Activated B cell treated with CpG ODN at 0.5 μM for 24 hours (primary cell): ENCODE data around the gene ZMYND15. TPM values are rescaled to one million over a fixed set of nuclear protein-coding genes. Genes with fewer than 3 reads are reported as not detected.
A peak's percentile ranks its signal among the peaks of the same experiment; 100 is the strongest.

Experiments used
- ATAC-seq: fragments of 200-7000 bp; cut with Tn5 transposase; one replicate; pipeline ENCODE4 v1.10.0; 2021; ENCODE audit warnings: low read depth, mild to moderate bottlenecking, moderate library complexity
- CTCF ChIA-PET: fragments of 350-600 bp; sonication (Branson Sonifier 250); formaldehyde crosslinking; loops from one replicate; lab custom pipeline; 2021; ENCODE audit warnings: antibody characterized with exemption; lab: Charles Lee
- POLR2A ChIA-PET: fragments of 350-600 bp; sonication (Branson Sonifier 250); formaldehyde crosslinking; loops from one replicate; lab custom pipeline; 2021; ENCODE audit warnings: antibody characterized with exemption; lab: Charles Lee
- DNase-seq: peaks from one replicate; pipeline ENCODE4 v3.0.0; 2022
- H3K27ac Mint-ChIP-seq: one replicate; pipeline ENCODE4 v1.8.0; 2020; ENCODE audit warnings: mixed read lengths
- H3K27me3 Mint-ChIP-seq: one replicate; pipeline ENCODE4 v1.8.0; 2021; ENCODE audit warnings: mixed read lengths
- H3K36me3 Mint-ChIP-seq: one replicate; pipeline ENCODE4 v1.8.0; 2021; ENCODE audit warnings: low read depth, mixed read lengths
- H3K4me1 Mint-ChIP-seq: one replicate; pipeline ENCODE4 v1.8.0; 2021; ENCODE audit warnings: mixed read lengths
- H3K4me3 Mint-ChIP-seq: one replicate; pipeline ENCODE4 v1.8.0; 2020; ENCODE audit warnings: mild to moderate bottlenecking, mixed read lengths
- H3K9me3 Mint-ChIP-seq: one replicate; pipeline ENCODE4 v1.8.0; 2020; ENCODE audit warnings: mixed read lengths
- CTCF ChIP-seq: fragments of 200-600 bp; IDR thresholded peaks from one replicate; pipeline ENCODE4 v1.8.0; 2022; ENCODE audit warnings: antibody characterized with exemption, mild to moderate bottlenecking
- intact Hi-C: fragments of 100-400 bp; cut with micrococcal nuclease; formaldehyde crosslinking; loops from one replicate; pipeline ENCODE4 v1.15.1; 2024
- total RNA-seq: library from RNA; stranded (reverse); gene quantifications from 2 replicates; pipeline ENCODE4 v1.2.3, GENCODE V29; 2022

The ZMYND15 gene
- total RNA-seq, 1 donor from 2014 or later: 0.31 TPM

- peaks cover 11% of the 10 kb centered on the region for H3K27me3 Mint-ChIP-seq
- peaks cover 18% of the 10 kb centered on the region for H3K4me1 Mint-ChIP-seq
- no peaks in the 10 kb centered on the region for H3K36me3 Mint-ChIP-seq
- DNase-seq (no peak), ATAC-seq (no peak)
- ChIA-PET POLR2A (no interaction called here), CTCF (no interaction called here)
- no peak overlapping the region for H3K27ac Mint-ChIP-seq
- no peak overlapping the region for H3K4me3 Mint-ChIP-seq
- TF ChIP-seq CTCF: no peak
- intact Hi-C loops: no loop called here
- no peaks in the 10 kb centered on the region for H3K9me3 Mint-ChIP-seq
Observed at GRCh38 chr17:4742629-4743028, 3.0 kb downstream of the ZMYND15 start.

- no peaks in the 10 kb centered on the region for H3K9me3 Mint-ChIP-seq
- peaks cover 11% of the 10 kb centered on the region for H3K27me3 Mint-ChIP-seq
- intact Hi-C loops: no loop called here
- ATAC-seq (no peak), DNase-seq (no peak)
- POLR2A ChIA-PET: no interaction called here
- peaks cover 22% of the 10 kb centered on the region for H3K4me1 Mint-ChIP-seq
- no peaks in the 10 kb centered on the region for H3K36me3 Mint-ChIP-seq
- H3K4me3 Mint-ChIP-seq: no peak overlapping the region
- H3K27ac Mint-ChIP-seq: no peak overlapping the region
- CTCF ChIA-PET: no interaction called here
- TF ChIP-seq CTCF: no peak
Observed at GRCh38 chr17:4743216-4743615, 3.6 kb downstream of the ZMYND15 start.

- Mint-ChIP-seq H3K4me3 (no peak overlapping the region), H3K9me3 (no peaks in the 10 kb centered on the region), H3K36me3 (no peaks in the 10 kb centered on the region), H3K4me1 (peaks cover 22% of the 10 kb centered on the region), H3K27ac (no peak overlapping the region), H3K27me3 (peaks cover 12% of the 10 kb centered on the region)
- POLR2A ChIA-PET: no interaction called here
- no peak for TF ChIP-seq CTCF
- CTCF ChIA-PET: no interaction called here
- no peak for ATAC-seq
- no peak for DNase-seq
- intact Hi-C loops: no loop called here
Observed at GRCh38 chr17:4743898-4744297, 4.3 kb downstream of the ZMYND15 start.

- peaks cover 16% of the 10 kb centered on the region for H3K4me1 Mint-ChIP-seq
- no peaks in the 10 kb centered on the region for H3K9me3 Mint-ChIP-seq
- ChIA-PET CTCF (no interaction called here), POLR2A (no interaction called here)
- H3K4me3 Mint-ChIP-seq: no peak overlapping the region
- intact Hi-C loops: no loop called here
- no peaks in the 10 kb centered on the region for H3K36me3 Mint-ChIP-seq
- no peak for TF ChIP-seq CTCF
- no peak for DNase-seq
- ATAC-seq: no peak
- H3K27me3 Mint-ChIP-seq: peaks cover 17% of the 10 kb centered on the region
- no peak overlapping the region for H3K27ac Mint-ChIP-seq
Observed at GRCh38 chr17:4744999-4745969, 5.7 kb downstream of the ZMYND15 start.

- peak overlapping the region; percentile 55 for H3K4me3 Mint-ChIP-seq
- H3K27ac Mint-ChIP-seq: no peak overlapping the region
- ATAC-seq: peak; percentile 61
- no peak for TF ChIP-seq CTCF
- POLR2A ChIA-PET: interaction anchor here (0.7 kb wide), 1 partner anchor 396 kb away, joined by 5 read pairs; no protein-coding TSS in a partner anchor
- CTCF ChIA-PET: no interaction called here
- H3K36me3 Mint-ChIP-seq: no peaks in the 10 kb centered on the region
- peaks cover 13% of the 10 kb centered on the region for H3K4me1 Mint-ChIP-seq
- no peak for DNase-seq
- H3K9me3 Mint-ChIP-seq: no peaks in the 10 kb centered on the region
- intact Hi-C loops: no loop called here
- peaks cover 22% of the 10 kb centered on the region for H3K27me3 Mint-ChIP-seq
Observed at GRCh38 chr17:4747847-4748246, 8.2 kb downstream of the ZMYND15 start.
